Tibial nerve (tissue), 4 donors: ENCODE measurements around the gene TFAP2E.
A peak's percentile ranks its signal among the peaks of the same experiment; 100 is the strongest.

Source experiments
- EP300 ChIP-seq, 2 donors: sonication (generic); formaldehyde crosslinking; IDR thresholded peaks; one replicate each; pipeline ENCODE4 v1.6.1; 2017; ENCODE audit warnings: antibody characterized with exemption in 2 of 2, mild to moderate bottlenecking in 1 of 2
- POLR2A ChIP-seq, 2 donors: fragments of 450-650 bp; IDR thresholded peaks; one replicate each; pipeline ENCODE4 v1.6.1; 2017; ENCODE audit warnings: antibody characterized with exemption in 2 of 2, mild to moderate bottlenecking in 2 of 2, moderate library complexity in 2 of 2
- TF ChIP-seq, protein P1 (sequence below), 5 experiments: fragments of 200-600 bp in 3 of 5; fragments of 450-650 bp in 2 of 5; sonication (generic) in 3 of 5; IDR thresholded peaks; one replicate each; pipeline ENCODE4 v1.5.1; 2016 to 2019; ENCODE audit warnings: antibody characterized with exemption in 5 of 5, mild to moderate bottlenecking in 3 of 5, moderate library complexity in 2 of 5

DNA sequence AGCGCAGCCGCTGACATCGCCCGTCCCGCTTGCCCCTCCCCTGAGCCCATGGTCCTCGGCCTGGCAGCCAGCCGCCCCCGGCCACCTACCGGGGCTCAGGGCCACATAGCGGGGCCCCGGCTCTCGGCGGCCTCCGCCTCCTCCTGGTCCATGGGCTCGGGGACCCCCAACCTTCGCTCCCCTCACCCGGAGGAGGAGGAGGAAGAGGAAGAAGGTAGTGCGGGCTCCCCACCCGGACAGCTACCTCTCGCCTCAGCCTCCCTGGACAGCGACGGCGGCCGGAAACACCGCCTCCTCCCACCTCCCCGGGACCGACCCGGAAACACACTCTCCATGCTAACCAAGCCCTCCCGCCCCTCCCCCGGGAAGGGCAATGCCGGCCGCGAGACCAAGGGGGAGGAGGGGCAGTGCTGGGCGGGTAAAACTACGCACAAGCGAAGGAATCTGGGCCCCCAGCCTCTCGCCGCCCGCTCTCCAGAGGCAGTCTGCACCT lies 15.9 kb upstream of the TFAP2E start, which contains the start of gene KIAA0319L:
- TF ChIP-seq, protein P1, sequence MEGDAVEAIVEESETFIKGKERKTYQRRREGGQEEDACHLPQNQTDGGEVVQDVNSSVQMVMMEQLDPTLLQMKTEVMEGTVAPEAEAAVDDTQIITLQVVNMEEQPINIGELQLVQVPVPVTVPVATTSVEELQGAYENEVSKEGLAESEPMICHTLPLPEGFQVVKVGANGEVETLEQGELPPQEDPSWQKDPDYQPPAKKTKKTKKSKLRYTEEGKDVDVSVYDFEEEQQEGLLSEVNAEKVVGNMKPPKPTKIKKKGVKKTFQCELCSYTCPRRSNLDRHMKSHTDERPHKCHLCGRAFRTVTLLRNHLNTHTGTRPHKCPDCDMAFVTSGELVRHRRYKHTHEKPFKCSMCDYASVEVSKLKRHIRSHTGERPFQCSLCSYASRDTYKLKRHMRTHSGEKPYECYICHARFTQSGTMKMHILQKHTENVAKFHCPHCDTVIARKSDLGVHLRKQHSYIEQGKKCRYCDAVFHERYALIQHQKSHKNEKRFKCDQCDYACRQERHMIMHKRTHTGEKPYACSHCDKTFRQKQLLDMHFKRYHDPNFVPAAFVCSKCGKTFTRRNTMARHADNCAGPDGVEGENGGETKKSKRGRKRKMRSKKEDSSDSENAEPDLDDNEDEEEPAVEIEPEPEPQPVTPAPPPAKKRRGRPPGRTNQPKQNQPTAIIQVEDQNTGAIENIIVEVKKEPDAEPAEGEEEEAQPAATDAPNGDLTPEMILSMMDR (IDR thresholded peaks at IDR 0.05) = no peak
- TF ChIP-seq POLR2A (IDR thresholded peaks at IDR 0.05) (peak in 1 of 2 donors; percentile 45), EP300 (IDR thresholded peaks at IDR 0.05) (peak; percentile 55 to 84)
